ENCODE data around the gene PTPN4. TPM values are rescaled to one million over a fixed set of nuclear protein-coding genes. Genes with fewer than 3 reads are reported as not detected.

PTPN4 gene
- total and polyA plus RNA-seq, 2 of the 13 experiments (the other 11 are each of a cell fraction or from before 2014, with no cell fraction given), result 20.3 to 34.6 TPM

GRCh38 chr2:119759451-119760236, at the start of gene PTPN4 (continued):
- TF ChIP-seq FOXO1 (CRISPR knock-in tag; IDR thresholded peaks at IDR 0.05) (peak; percentile 86), ZFP1 (CRISPR knock-in tag; IDR thresholded peaks at IDR 0.05) (peak; percentile 70), HOXA3 (CRISPR knock-in tag; IDR thresholded peaks at IDR 0.05) (peak; percentile 99), CHD2 (IDR thresholded peaks at IDR 0.05; ENCODE audit: low read depth, low read length) (peak; percentile 100), TFE3 (CRISPR knock-in tag; IDR thresholded peaks at IDR 0.05) (peak; percentile 15; the same call in 1 of the 2 replicates), ZNF772 (CRISPR knock-in tag; IDR thresholded peaks at IDR 0.05) (peak; percentile 93), ZNF740 (CRISPR knock-in tag; IDR thresholded peaks at IDR 0.05) (peak; percentile 69; the same call in 1 of the 2 replicates), NR3C1 (CRISPR knock-in tag; IDR thresholded peaks at IDR 0.05) (no peak), GATAD2A (CRISPR knock-in tag; IDR thresholded peaks at IDR 0.05) (peak; percentile 82), MLX (CRISPR knock-in tag; IDR thresholded peaks at IDR 0.05) (peak; percentile 60; the same call in 1 of the 2 replicates), MAX (IDR thresholded peaks at IDR 0.05) (peak; percentile 94), ZNF549 (CRISPR knock-in tag; IDR thresholded peaks at IDR 0.05) (no peak), BCL6 (CRISPR knock-in tag; IDR thresholded peaks at IDR 0.05) (peak; percentile 58; the same call in 1 of the 2 replicates), REPIN1 (CRISPR knock-in tag; IDR thresholded peaks at IDR 0.05; ENCODE audit: borderline replicate concordance, low read depth) (peak; percentile 98), CERS6 (CRISPR knock-in tag; IDR thresholded peaks at IDR 0.05) (no peak), PCBP2 (optimal IDR thresholded peaks at IDR 0.05; ENCODE audit: low read depth, low read length, poor library complexity, severe bottlenecking) (peak; percentile 50), KLF11 (CRISPR knock-in tag; IDR thresholded peaks at IDR 0.05) (peak; percentile 90), ZNF687 (CRISPR knock-in tag; IDR thresholded peaks at IDR 0.05) (peak; percentile 98), ZNF570 (CRISPR knock-in tag; IDR thresholded peaks at IDR 0.05; ENCODE audit: borderline replicate concordance) (0 out of 2 replicates have a peak, but pooled peaks have one; percentile 82), ZNF331 (CRISPR knock-in tag; IDR thresholded peaks at IDR 0.05) (peak; percentile 96), ZBTB38 (CRISPR knock-in tag; IDR thresholded peaks at IDR 0.05) (peak; percentile 83; the same call in 1 of the 2 replicates)

Measured in HepG2 (cell line).